ENCODE results near the gene LRCOL1.
"Not testable (repeated sequence)": the region's sequence is repeated elsewhere in the genome, so short reads cannot be mapped to it uniquely, and the experiment has no call there.

LRCOL1 gene

GRCh38 chr12:132600048-132601032, 10.0 kb downstream of the LRCOL1 start:
- peak; percentile 86 for DNase-seq (ENCODE audit: low spot score)

- not testable (repeated sequence) for DNase-seq (ENCODE audit: low spot score)
These were observed 10.9 kb downstream of the LRCOL1 start for GRCh38 chr12:132599502-132599901.

DNA sequence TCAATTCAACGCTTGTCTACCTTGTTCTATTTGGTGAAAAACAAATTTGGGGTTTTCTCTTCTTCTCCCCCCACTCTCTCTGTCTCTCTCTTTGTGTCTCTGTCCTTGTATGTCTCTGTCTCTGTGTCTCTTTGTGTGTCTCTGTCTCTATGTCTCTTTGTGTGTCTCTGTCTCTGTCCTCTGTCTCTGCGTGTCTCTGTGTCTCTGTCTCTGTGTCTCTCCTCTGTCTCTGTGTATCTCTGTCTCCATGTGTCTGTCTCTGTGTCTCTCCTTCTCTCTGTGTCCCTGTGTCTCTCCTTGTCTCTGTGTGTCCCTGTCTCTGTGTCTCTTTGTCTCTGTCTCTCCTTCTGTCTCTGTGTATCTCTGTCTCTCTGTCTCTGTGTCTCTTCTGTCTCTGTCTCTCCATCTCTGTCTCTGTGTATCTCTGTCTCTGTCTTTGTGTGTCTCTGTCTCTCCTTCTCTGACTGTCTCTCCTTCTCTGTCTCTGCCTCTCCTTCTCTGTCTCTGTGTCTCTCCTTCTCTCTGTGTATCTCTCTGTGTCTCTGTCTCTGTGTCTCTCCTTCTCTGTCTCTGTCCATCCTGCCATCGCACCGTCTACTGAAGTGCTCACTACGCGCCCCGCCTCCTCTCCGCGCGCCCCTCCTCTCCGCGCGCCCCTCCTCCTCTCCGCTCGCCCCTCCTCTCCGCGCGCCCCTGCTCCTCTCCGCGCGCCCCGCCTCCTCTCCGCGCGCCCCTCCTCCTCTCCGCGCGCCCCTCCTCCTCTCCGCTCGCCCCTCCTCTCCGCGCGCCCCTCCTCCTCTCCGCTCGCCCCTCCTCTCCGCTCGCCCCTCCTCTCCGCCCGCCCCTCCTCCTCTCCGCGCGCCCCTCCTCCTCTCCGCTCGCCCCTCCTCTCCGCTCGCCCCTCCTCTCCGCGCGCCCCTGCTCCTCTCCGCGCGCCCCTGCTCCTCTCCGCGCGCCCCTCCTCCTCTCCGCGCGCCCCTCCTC, 12.8 kb downstream of the LRCOL1 start:
- DNase-seq (ENCODE audit: low spot score), result no peak

DNA sequence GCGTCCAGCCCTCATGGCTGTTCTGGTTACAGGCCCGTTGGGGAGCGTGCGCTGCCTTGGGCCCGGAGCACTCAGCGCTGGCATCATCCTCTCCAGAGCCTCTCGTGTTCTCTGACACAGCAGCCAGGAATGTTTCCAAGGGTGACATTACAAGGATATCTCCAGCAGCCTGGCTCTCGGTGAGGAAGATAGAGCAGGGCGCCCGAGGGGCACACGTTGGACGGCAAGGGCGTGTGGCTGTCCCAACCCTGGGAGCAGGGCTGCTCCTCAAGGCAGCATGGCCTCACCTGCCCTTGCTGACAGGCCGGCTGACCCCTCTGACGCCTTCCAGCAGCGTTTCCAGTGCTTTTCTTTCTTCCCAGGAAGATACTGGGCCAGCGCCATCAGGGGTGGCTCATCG, 14.4 kb downstream of the LRCOL1 start:
- no peak for DNase-seq (ENCODE audit: low spot score)

DNA sequence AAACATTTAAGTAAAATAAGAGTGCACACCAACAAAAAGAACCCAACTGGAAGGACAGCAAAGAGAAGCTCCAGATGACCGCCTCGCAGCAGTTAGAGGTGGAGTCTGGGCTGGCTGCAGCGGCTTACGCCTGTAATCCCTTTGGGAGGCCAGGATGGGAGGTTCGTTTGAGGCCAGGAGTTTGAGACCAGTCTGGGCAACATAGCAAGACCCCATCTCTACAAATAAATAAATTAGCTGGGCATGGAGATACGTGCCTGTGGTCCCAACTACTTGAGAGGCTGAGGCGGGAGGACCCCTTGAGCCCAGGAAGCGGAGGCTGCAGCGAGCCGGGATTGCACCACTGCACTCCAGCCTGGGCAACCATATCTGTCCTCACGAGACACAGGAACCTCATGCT, 15.2 kb downstream of the LRCOL1 start:
- DNase-seq (ENCODE audit: low spot score), result no peak

DNA sequence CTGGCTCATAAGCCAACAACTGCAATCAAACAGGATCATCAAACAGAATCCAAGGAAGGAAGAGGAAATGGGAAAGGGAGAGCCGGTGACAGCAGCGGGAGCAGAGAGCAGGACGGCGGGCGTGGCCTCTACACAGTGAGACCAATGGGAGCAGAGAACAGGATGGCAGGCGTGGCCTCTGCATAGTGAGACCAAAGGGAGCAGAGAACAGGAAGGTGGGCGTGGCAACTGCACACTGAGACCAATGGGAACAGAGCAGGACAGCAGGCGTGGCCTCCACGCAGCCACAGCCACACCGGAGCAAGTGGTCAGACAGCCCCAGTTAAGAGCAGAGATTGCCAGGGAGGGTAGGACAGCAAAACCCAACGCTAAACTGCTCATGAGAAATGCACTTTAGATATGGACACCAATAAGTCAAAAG, 16.4 kb downstream of the LRCOL1 start:
- DNase-seq (ENCODE audit: low spot score), result peak; percentile 89

- no peak for DNase-seq (ENCODE audit: low spot score)
These were observed 16.9 kb downstream of the LRCOL1 start for GRCh38 chr12:132593521-132593920.

GRCh38 chr12:132593071-132593470, 17.3 kb downstream of the LRCOL1 start:
- no peak for DNase-seq (ENCODE audit: low spot score)

DNA sequence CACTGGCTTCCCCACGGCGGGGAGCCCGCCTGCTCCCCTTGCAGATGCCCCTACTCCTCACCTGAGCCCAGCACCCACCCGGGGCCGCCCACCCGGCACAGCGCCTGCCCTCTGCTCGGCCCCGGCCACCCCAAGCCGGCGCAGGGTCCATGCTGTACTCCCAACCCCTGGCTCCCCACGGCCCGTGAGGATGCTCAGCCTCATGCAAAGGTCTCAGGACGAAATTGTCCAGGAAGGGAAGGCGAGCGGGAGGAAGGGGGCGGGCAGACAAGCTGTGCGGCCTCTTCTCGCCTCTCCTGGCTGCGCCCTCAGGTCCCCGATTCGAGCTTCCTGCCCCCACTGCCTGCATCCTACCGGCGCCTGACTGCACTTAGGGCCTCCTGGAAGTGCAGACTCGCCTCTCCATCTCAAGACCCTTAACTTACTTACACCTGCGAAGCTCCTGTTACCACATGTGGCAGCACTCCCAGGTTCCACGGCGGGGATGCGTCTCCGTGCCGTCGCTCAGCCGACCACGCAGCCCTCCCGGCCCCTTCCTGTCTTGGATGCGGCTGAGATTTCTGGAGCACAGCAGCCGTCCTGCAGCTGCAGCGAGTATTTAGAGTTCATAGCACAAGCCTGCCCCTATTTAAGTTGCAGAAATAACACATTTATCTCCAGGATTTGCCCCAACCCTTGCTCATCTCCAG, 18.0 kb downstream of the LRCOL1 start:
- no peak for DNase-seq (ENCODE audit: low spot score)

DNA sequence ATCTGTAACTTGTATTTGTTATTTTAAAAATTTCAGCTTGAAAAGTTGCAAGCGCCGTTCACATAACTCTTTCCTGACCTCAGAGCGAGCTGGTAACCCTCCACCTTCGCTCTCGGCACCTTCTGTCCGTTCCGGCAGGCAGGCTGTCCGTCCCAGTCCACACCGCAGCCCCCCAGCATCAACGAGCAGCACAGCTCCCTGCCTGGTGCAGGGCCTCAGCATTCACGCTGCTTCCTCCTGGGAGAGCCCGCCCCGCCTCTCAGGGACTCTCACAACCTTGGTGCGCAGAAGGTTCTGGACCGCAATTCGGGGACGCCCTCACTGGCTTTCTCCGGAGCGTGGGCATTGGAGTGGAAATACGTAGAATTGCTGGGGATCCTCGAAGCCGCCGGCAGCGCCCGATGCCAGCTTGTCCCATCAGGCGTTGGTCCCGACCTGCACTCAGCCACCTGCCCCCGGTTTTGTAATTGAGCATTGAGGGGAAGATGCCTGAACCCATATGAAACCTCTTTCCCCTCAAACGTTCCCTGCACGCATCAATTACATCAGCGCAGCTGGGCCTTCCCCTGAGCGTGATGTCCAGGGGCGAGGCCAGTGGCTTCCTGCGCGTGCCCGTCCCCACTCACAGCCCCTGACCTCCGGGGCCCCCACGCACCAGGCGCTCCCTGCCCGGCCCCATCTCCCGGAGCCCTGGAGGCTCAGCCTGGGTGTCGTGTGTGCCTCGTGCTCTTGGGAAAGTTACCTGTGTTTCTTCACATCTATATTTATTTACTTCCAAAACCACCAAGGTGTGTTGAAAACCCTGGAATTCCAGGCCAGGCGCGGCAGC, 19.1 kb downstream of the LRCOL1 start:
- no peak for DNase-seq (ENCODE audit: low spot score)

DNA sequence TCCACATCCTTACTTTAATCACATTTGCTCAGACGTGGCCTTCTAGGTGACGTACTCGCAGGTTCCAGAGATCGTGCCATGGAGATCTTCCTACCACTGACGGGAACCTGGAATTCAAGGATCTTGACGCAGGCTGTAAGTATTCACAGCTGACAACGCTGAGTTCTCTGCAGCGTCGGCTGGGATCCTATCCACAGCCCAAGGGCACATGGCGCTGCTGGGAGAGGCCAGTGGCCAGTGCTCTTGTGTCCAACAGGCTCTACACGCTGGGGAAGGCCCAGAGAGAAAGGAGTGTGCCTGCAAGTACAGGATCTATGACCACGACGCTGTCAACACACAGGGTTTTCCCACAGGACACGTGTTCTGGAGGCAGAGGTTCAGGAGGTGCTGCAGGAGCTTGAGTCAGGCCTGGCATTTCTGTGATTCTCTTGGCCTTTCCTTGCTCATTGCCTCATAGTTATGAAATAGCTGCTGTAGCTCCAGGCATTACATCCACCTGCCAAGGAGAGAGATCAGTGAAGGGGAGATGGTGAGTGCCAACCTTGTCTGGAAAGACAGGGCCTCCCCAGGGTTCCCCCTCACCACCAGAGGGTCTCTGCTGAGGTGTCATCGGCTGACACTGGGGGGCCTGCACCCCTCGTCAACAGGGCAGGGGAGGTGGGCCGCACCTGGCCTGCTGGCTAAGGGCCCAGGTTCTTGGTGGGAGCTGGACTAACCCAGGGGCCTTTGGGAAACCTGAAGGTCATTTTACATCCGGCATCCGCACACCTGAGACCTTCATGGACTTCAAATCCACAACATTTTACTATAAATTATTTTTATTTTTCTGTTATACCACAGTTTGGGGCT, 21.3 kb downstream of the LRCOL1 start:
- no peak for DNase-seq (ENCODE audit: low spot score)

GRCh38 chr12:132588319-132588718, 22.1 kb downstream of the LRCOL1 start:
- no peak for DNase-seq (ENCODE audit: low spot score)

- no peak for DNase-seq (ENCODE audit: low spot score)
These were observed 22.6 kb downstream of the LRCOL1 start for GRCh38 chr12:132587781-132588180.

DNA sequence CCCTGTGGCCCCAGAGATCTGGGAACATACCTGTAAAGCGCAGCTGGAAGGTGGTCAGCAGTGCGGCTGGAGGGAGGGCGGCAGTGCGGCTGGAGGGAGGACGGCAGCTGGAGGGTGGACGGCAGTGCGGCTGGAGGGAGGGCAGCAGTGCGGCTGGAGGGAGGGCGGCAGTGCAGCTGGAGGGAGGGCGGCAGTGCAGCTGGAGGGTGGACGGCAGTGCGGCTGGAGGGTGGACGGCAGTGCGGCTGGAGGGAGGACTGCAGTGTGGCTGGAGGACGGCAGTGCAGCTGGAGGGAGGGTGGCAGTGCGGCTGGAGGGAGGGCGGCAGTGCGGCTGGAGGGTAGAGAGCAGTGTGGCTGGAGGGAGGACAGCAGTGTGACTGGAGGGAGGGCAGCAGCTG, 23.5 kb downstream of the LRCOL1 start:
- no peak for DNase-seq (ENCODE audit: low spot score)

DNA sequence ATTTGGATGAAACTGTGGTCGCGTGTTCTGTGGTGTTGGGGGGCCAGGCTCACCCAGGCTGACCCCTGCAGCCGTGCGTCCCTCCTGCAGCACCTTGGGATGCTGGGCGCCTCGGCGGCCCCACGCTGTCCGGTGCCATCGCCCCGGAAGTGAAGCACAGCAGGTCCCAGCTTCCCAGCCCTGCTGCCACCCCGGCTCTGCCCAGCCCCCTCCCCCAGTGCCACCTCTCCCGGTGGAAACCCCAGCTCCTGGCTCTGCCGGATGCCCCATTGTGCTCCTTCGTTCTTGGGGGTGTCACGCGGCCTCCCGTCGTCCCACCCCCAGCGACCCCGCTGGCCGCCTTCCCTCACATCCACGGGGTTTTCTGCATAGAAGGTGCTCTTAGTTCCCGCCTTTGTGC, 25.2 kb downstream of the LRCOL1 start:
- no peak for DNase-seq (ENCODE audit: low spot score)

GRCh38 chr12:132584429-132584828, 26.0 kb downstream of the LRCOL1 start:
- DNase-seq (ENCODE audit: low spot score), result no peak

GRCh38 chr12:132583736-132584135, 26.6 kb downstream of the LRCOL1 start:
- DNase-seq (ENCODE audit: low spot score), result no peak

- no peak for DNase-seq (ENCODE audit: low spot score)
These were observed 27.0 kb downstream of the LRCOL1 start for GRCh38 chr12:132583411-132583710.

DNA sequence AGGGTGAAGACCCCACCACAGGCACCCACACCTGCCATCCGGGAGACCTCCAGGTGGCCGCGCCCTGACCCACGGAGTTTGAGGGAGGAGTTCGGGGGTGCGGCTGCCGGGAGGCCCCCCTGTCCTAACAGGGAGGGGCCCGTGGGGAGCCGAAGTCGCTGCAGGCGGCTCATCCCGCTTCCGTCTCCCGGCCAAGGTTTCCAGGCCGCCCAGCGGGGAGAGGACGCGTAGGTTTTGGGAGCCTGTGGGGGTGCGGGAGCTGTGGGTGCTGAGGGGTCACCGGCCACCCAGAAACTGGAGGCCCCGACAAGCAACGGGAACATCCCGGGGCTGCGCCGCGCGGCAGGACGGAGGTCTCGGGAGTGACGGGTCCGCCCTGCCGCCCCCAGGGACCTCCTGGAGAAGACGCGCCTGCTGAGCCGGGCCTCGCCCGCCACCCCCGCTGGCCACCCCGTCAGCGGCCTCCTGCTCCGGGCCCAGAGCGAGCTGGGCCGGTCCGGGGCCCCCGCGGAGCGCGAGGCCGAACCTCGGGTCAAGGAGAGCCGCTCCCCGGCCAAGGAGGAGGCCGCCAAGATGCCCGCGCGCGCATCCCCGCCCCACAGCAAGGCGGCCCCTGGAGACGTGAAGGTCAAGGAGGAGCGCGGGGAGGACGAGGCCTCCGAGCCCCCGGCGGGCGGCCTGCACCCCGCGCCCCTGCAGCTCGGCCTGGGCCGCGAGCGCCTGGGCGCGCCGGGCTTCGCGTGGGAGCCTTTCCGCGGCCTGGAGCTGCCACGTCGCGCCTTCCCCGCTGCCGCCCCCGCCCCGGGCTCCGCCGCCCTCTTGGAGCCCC, 27.6 kb downstream of the LRCOL1 start:
- DNase-seq (ENCODE audit: low spot score), result no peak

GRCh38 chr12:132582058-132582420, 28.3 kb downstream of the LRCOL1 start:
- no peak for DNase-seq (ENCODE audit: low spot score)

Measured in left forelimb (tissue), 1 donor.